GM12891 (cell line): Measurements from ENCODE around the gene ZNF474.

Experiments used
- DNase-seq: peaks from one replicate; pipeline ENCODE4 v3.0.0; 2011; ENCODE audit warnings: low spot score; ENCODE audit not compliant: insufficient read length
- FAIRE-seq: peaks from 2 replicates; lab custom pipeline; 2011; peaks lifted over from hg19 to GRCh38; lab: Jason Lieb, UNC
- PAX5 ChIP-seq: IDR thresholded peaks from 2 replicates; pipeline ENCODE4 v1.6.1; 2011; ENCODE audit warnings: low read length, moderate library complexity, mild to moderate bottlenecking; ENCODE audit not compliant: insufficient read depth, severe bottlenecking
- POLR2A ChIP-seq: IDR thresholded peaks from 2 replicates; pipeline ENCODE4 v1.6.1; 2011; ENCODE audit warnings: low read depth, low read length, control low read depth
- POLR2AphosphoS5 ChIP-seq: IDR thresholded peaks from 2 replicates; pipeline ENCODE4 v1.6.1; 2011; ENCODE audit warnings: low read depth, low read length, control low read depth
- POU2F2 ChIP-seq: IDR thresholded peaks from 2 replicates; pipeline ENCODE4 v1.6.1; 2011; ENCODE audit warnings: low read depth, mild to moderate bottlenecking, control low read depth, low read length, moderate library complexity
- SPI1 ChIP-seq: IDR thresholded peaks from 2 replicates; pipeline ENCODE4 v1.6.1; 2011; ENCODE audit warnings: low read depth, low read length, control low read depth
- TAF1 ChIP-seq: IDR thresholded peaks from 2 replicates; pipeline ENCODE4 v1.6.1; 2011; ENCODE audit warnings: low read depth, low read length, control low read depth

ZNF474 gene

GRCh38 chr5:122177161-122177560 lies 47.8 kb downstream of the ZNF474 start:
- DNase-seq = no peak
- TF ChIP-seq POLR2A = no peak
- TF ChIP-seq POU2F2 = no peak
- no peak for TF ChIP-seq TAF1
- TF ChIP-seq SPI1 = no peak
- no peak for TF ChIP-seq PAX5
- TF ChIP-seq POLR2AphosphoS5 = no peak
- FAIRE-seq = no peak

GRCh38 chr5:122179701-122180100 lies 50.4 kb downstream of the ZNF474 start:
- DNase-seq (no peak), FAIRE-seq (no peak)
- TF ChIP-seq TAF1 (no peak), POU2F2 (no peak), SPI1 (no peak), POLR2A (no peak), PAX5 (no peak), POLR2AphosphoS5 (no peak)

- no peak for DNase-seq
- no peak for FAIRE-seq
- no peak for TF ChIP-seq SPI1
- TF ChIP-seq POU2F2 = no peak
- TF ChIP-seq PAX5 = no peak
- no peak for TF ChIP-seq POLR2AphosphoS5
- TF ChIP-seq POLR2A = no peak
- TF ChIP-seq TAF1 = no peak
Observed at GRCh38 chr5:122180146-122180712, 50.9 kb downstream of the ZNF474 start.

GRCh38 chr5:122180863-122181548 lies 51.7 kb downstream of the ZNF474 start:
- TF ChIP-seq SPI1 (no peak), PAX5 (no peak), POLR2A (no peak)
- DNase-seq (no peak), FAIRE-seq (no peak)

DNA sequence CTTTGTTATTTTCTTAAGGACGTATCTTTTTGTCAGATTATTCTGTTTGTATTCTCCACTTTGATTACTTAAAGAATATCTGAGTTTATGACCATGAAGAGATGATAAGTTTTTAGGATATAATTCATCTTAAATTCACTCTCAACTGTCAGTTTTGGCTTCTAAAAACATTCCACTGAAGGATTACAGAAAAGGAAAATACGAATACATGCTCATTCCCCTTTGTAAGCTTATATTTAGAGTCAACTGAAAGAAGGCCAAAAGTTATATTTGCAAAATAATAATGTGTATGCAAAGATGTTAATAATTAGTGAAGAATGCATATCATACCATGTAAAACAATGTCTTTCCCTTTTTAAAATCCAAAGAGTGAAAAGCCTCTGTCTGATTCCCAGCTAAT lies 52.5 kb downstream of the ZNF474 start:
- FAIRE-seq (no peak), DNase-seq (no peak)
- TF ChIP-seq PAX5 (no peak), POU2F2 (no peak), POLR2A (no peak), SPI1 (no peak)

DNA sequence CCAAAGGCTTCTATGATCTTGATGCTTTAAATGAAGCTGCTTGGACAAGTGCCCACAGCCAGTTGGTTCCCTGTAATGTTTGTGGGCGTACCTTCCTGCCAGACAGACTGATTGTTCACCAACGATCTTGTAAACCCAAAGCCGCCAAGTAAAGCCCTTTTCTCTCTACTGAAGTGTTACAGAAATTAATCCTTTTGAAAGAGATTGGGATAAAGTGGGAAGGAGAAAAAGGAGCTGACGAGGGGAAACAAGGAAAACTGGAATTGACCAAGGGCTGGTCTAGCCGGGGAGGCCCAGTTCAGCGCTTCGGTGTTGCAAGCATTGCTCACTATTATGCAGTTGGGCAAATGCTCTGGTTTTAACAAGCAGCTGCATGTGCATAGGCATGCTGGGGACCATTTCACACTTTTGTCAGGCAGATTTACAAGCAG lies 53.2 kb downstream of the ZNF474 start:
- FAIRE-seq (no peak), DNase-seq (no peak)
- TF ChIP-seq PAX5 (no peak), POLR2A (no peak), SPI1 (no peak), POLR2AphosphoS5 (no peak), TAF1 (no peak), POU2F2 (no peak)

GRCh38 chr5:122183098-122183787 lies 53.9 kb downstream of the ZNF474 start:
- TF ChIP-seq POLR2A = no peak
- no peak for TF ChIP-seq PAX5
- no peak for TF ChIP-seq TAF1
- TF ChIP-seq POLR2AphosphoS5 = no peak
- no peak for TF ChIP-seq SPI1
- TF ChIP-seq POU2F2 = no peak
- FAIRE-seq (no peak), DNase-seq (no peak)

DNA sequence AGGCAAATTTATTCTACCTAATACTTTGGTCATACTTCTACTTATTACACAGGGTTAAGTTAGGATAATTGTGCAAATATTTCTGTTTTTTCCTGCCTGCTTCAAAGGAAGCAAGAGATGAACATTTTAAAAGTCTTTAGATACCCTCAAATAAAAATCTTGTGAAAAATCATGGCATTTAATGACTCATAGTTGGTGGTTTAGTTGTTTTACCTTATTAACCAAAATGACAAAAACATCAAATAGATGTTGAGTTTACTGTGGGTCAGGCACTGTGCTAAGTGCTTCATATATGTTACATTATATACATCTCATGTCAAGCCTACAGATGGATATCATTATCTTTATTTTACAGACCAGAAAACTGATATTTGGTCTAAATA lies 54.4 kb downstream of the ZNF474 start:
- DNase-seq = no peak
- no peak for FAIRE-seq
- TF ChIP-seq POU2F2 (no peak), SPI1 (no peak), TAF1 (no peak), PAX5 (no peak), POLR2AphosphoS5 (no peak), POLR2A (no peak)

DNA sequence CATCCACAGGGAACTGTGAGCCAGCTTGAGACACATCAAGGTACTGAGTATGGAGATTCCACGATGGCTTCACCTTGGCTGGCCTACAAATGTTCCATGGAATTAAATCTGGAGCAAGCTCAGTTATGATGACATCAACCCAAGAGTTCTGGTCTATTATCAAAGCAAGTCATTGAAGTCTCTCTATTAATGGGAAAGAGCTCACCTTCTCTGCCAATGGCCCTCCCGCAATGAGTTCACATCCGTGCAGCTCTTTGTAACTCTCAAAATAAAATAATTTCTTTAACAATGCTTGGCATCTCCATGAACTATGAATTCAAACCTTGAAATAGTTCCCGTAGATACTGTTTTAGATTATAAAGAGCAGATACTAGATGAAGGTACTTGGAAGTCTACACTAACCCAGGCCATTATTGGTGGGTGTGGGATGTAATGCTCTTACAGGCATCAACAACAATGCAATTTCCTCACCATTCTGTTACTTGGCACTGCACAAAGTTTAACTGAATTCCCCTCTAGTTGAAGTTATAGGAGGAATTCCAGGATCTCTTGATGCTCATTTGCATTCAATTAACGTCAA lies 55.4 kb downstream of the ZNF474 start:
- TF ChIP-seq POLR2AphosphoS5 (no peak), PAX5 (no peak), SPI1 (no peak), POLR2A (no peak), TAF1 (no peak), POU2F2 (no peak)
- DNase-seq (no peak), FAIRE-seq (no peak)
